OCI-LY7 (cell line): ENCODE measurements around the gene GYPC.
"Not testable (repeated sequence)": the region's sequence is repeated elsewhere in the genome, so short reads cannot be mapped to it uniquely, and the experiment has no call there.

Experiments
- CTCF ChIP-seq: fragments of 200-600 bp; sonication (generic); conservative IDR thresholded peaks from 2 replicates; pipeline ENCODE4 v1.5.1; 2014; ENCODE audit warnings: mild to moderate bottlenecking, antibody characterized with exemption, low read length, moderate library complexity, mixed read lengths
- EZH2phosphoT487 ChIP-seq: fragments of 200-600 bp; sonication (generic); IDR thresholded peaks from 2 replicates; pipeline ENCODE4 v1.6.1; 2018; ENCODE audit warnings: low read depth, borderline replicate concordance, mild to moderate bottlenecking, mixed run types, antibody characterized with exemption, low read length, moderate library complexity, mixed read lengths

GRCh38 chr2:126648345-126648786, 7.6 kb upstream of the GYPC start:
- not testable (repeated sequence) for TF ChIP-seq CTCF, EZH2phosphoT487
